DOHH2 (cell line): ENCODE measurements around the gene OSBPL10.

Experiments
- H3F3A ChIP-seq: fragments of 200-600 bp; sonication (generic), shearing (Covaris generic); 2 replicates; pipeline ENCODE4 v1.6.0; 2016; ENCODE audit warnings: antibody characterized with exemption, mild to moderate bottlenecking; ENCODE audit not compliant: control insufficient read depth, insufficient read depth
- H3K27ac ChIP-seq: fragments of 200-600 bp; sonication (generic); 2 replicates; pipeline ENCODE4 v1.5.1; 2014; ENCODE audit warnings: low read depth, mild to moderate bottlenecking, low read length, moderate library complexity
- H3K27me3 ChIP-seq: fragments of 200-600 bp; sonication (generic); 2 replicates; pipeline ENCODE4 v1.6.1; 2014; ENCODE audit warnings: mild to moderate bottlenecking, low read length, mixed read lengths; ENCODE audit not compliant: control insufficient read depth
- H3K36me3 ChIP-seq: fragments of 200-600 bp; sonication (generic); 2 replicates; pipeline ENCODE4 v1.6.1; 2014; ENCODE audit warnings: mild to moderate bottlenecking, low read length, moderate library complexity, mixed read lengths; ENCODE audit not compliant: control insufficient read depth
- H3K4me1 ChIP-seq: fragments of 200-600 bp; sonication (generic); 2 replicates; pipeline ENCODE4 v1.6.1; 2014; ENCODE audit warnings: mild to moderate bottlenecking, low read length, mixed read lengths; ENCODE audit not compliant: control insufficient read depth
- H3K4me2 ChIP-seq: fragments of 200-600 bp; sonication (generic); 2 replicates; pipeline ENCODE4 v1.6.0; 2014; ENCODE audit warnings: mild to moderate bottlenecking, low read length, moderate library complexity
- H3K4me3 ChIP-seq: fragments of 200-600 bp; sonication (generic); 2 replicates; pipeline ENCODE4 v1.5.1; 2014; ENCODE audit warnings: mild to moderate bottlenecking, low read length, mixed read lengths
- H3K79me2 ChIP-seq: fragments of 200-600 bp; sonication (generic); 2 replicates; pipeline ENCODE4 v1.6.1; 2014; ENCODE audit warnings: mild to moderate bottlenecking, low read length, mixed read lengths; ENCODE audit not compliant: control insufficient read depth
- H3K9me2 ChIP-seq: fragments of 200-600 bp; sonication (generic); replicated peaks from 2 replicates; pipeline ENCODE4 v1.6.1; 2014; ENCODE audit warnings: mild to moderate bottlenecking, low read length, mixed read lengths; ENCODE audit not compliant: control insufficient read depth
- H3K9me3 ChIP-seq: fragments of 200-600 bp; sonication (generic); 2 replicates; pipeline ENCODE4 v1.6.1; 2014; ENCODE audit warnings: antibody characterized with exemption, low read length, mixed read lengths; ENCODE audit not compliant: control insufficient read depth, insufficient read depth
- H4K20me1 ChIP-seq: fragments of 200-600 bp; sonication (generic); 2 replicates; pipeline ENCODE4 v1.6.0; 2014; ENCODE audit warnings: low read depth, mild to moderate bottlenecking, antibody characterized with exemption, low read length, moderate library complexity; ENCODE audit not compliant: control insufficient read depth, insufficient read depth
- EZH2phosphoT487 ChIP-seq: fragments of 200-600 bp; sonication (generic); IDR thresholded peaks from 2 replicates; pipeline ENCODE4 v1.6.1; 2017; ENCODE audit warnings: borderline replicate concordance, mild to moderate bottlenecking, antibody characterized with exemption, low read length, moderate library complexity, mixed read lengths
- TF ChIP-seq, protein P1 (sequence below): fragments of 200-600 bp; sonication (generic); IDR thresholded peaks from one replicate; pipeline ENCODE4 v1.5.1; 2014; ENCODE audit warnings: antibody characterized with exemption, mild to moderate bottlenecking, low read depth, low read length; ENCODE audit not compliant: poor library complexity, severe bottlenecking

The OSBPL10 gene

GRCh38 chr3:31911643-31912042, 69.4 kb downstream of the OSBPL10 start:
- H3K79me2 ChIP-seq = peaks cover 93% of the 10 kb centered on the region
- H3F3A ChIP-seq = peaks cover 4% of the 10 kb centered on the region; the same call in 1 of the 2 replicates
- H3K4me2 ChIP-seq = no peak overlapping the region
- H3K27ac ChIP-seq = no peak overlapping the region
- no peak overlapping the region for H3K4me3 ChIP-seq
- H3K27me3 ChIP-seq = no peaks in the 10 kb centered on the region
- H3K36me3 ChIP-seq = peaks cover 29% of the 10 kb centered on the region
- no peaks in the 10 kb centered on the region for H3K9me2 ChIP-seq
- H3K9me3 ChIP-seq = no peaks in the 10 kb centered on the region
- H4K20me1 ChIP-seq = no peaks in the 10 kb centered on the region
- TF ChIP-seq EZH2phosphoT487 = no peak
- TF ChIP-seq, protein P1, sequence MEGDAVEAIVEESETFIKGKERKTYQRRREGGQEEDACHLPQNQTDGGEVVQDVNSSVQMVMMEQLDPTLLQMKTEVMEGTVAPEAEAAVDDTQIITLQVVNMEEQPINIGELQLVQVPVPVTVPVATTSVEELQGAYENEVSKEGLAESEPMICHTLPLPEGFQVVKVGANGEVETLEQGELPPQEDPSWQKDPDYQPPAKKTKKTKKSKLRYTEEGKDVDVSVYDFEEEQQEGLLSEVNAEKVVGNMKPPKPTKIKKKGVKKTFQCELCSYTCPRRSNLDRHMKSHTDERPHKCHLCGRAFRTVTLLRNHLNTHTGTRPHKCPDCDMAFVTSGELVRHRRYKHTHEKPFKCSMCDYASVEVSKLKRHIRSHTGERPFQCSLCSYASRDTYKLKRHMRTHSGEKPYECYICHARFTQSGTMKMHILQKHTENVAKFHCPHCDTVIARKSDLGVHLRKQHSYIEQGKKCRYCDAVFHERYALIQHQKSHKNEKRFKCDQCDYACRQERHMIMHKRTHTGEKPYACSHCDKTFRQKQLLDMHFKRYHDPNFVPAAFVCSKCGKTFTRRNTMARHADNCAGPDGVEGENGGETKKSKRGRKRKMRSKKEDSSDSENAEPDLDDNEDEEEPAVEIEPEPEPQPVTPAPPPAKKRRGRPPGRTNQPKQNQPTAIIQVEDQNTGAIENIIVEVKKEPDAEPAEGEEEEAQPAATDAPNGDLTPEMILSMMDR = no peak
- H3K4me1 ChIP-seq = peaks cover 77% of the 10 kb centered on the region

DNA sequence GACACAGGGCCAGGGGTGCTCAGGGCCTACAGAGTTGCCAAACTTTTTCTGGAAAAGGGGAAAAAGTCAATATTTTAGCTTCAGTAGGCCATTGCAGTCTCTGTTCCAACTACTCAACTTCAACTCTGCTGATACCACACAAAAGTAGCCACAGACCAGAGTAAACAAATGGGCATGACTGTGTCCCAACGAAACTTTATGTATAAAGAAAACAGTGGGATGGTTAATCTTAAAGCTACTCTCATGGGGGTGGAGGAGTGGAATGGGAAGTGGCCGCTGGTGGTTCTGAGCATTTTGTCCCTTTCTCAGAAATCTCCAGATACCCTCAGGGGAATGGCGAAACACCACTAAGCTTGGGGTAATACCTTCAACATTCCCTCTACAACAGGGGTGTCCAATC, 69.9 kb downstream of the OSBPL10 start:
- no peaks in the 10 kb centered on the region for H3K9me2 ChIP-seq
- no peaks in the 10 kb centered on the region for H3K9me3 ChIP-seq
- H3K27ac ChIP-seq = no peak overlapping the region
- peaks cover 77% of the 10 kb centered on the region for H3K4me1 ChIP-seq
- H3K4me3 ChIP-seq = no peak overlapping the region
- peaks cover 93% of the 10 kb centered on the region for H3K79me2 ChIP-seq
- H3K4me2 ChIP-seq = no peak overlapping the region
- H3K36me3 ChIP-seq = peaks cover 34% of the 10 kb centered on the region
- H3F3A ChIP-seq = peaks cover 4% of the 10 kb centered on the region; the same call in 1 of the 2 replicates
- TF ChIP-seq, protein P1 = no peak
- TF ChIP-seq EZH2phosphoT487 = no peak
- no peaks in the 10 kb centered on the region for H3K27me3 ChIP-seq
- H4K20me1 ChIP-seq = no peaks in the 10 kb centered on the region

DNA sequence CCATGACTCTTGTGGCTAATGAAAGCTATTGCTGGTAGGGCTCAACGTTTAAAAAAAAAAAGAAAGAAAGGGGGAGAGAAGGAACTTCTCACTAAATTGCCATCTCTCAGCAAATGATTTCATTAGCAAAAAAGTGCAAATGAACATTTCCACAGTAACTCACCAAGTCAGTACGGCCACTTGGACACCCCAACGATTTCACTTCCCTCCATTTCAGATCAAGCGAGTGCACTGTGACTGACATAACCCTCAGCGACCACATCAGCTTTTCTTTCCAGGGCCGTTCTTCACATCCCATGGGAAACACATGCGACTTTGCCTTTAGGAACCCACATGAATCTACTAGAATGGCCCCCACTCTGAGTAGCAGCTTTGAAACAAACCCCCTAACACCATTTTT, 71.6 kb downstream of the OSBPL10 start:
- H3K27me3 ChIP-seq = no peaks in the 10 kb centered on the region
- H3K36me3 ChIP-seq = peaks cover 31% of the 10 kb centered on the region
- 0 out of 2 replicates have a peak, but pooled peaks cover 4% of the 10 kb centered on the region for H4K20me1 ChIP-seq
- TF ChIP-seq, protein P1 = no peak
- TF ChIP-seq EZH2phosphoT487 = no peak
- no peaks in the 10 kb centered on the region for H3K9me3 ChIP-seq
- H3K9me2 ChIP-seq = no peaks in the 10 kb centered on the region
- no peak overlapping the region for H3K4me3 ChIP-seq
- peaks cover 5% of the 10 kb centered on the region; the same call in 1 of the 2 replicates for H3F3A ChIP-seq
- H3K27ac ChIP-seq = no peak overlapping the region
- H3K79me2 ChIP-seq = peaks cover 93% of the 10 kb centered on the region
- peak overlapping the region; percentile 12; the same call in 1 of the 2 replicates for H3K4me2 ChIP-seq
- H3K4me1 ChIP-seq = peaks cover 79% of the 10 kb centered on the region
